Epithelial cell of esophagus (primary cell): ENCODE results near the gene AP1AR.
A peak's percentile ranks its signal among the peaks of the same experiment; 100 is the strongest.

Source experiments
- DNase-seq: peaks from one replicate; pipeline ENCODE4 v3.0.0; 2010; ENCODE audit warnings: low read depth
- H3K4me3 ChIP-seq: 2 replicates; pipeline ENCODE4 v1.5.1; 2011; ENCODE audit warnings: mild to moderate bottlenecking, low read length, control low read depth
- CTCF ChIP-seq: IDR thresholded peaks from 2 replicates; pipeline ENCODE4 v1.5.1; 2011; ENCODE audit warnings: low read depth, mild to moderate bottlenecking, low read length, control low read depth, inconsistent platforms; ENCODE audit not compliant: insufficient read depth; ENCODE audit errors: missing control alignments

The AP1AR gene

GRCh38 chr4:112210777-112211176, 20.8 kb upstream of the AP1AR start:
- no peak for TF ChIP-seq CTCF
- no peak overlapping the region for H3K4me3 ChIP-seq
- no peak for DNase-seq

GRCh38 chr4:112213091-112213490, 18.5 kb upstream of the AP1AR start:
- peak; percentile 63 for DNase-seq
- no peak overlapping the region for H3K4me3 ChIP-seq

GRCh38 chr4:112213856-112214255, 17.7 kb upstream of the AP1AR start:
- no peak for TF ChIP-seq CTCF
- DNase-seq, result peak; percentile 84
- no peak overlapping the region for H3K4me3 ChIP-seq

More at GRCh38 chr4:112213091-112213490, 18.5 kb upstream of the AP1AR start:
- no peak for TF ChIP-seq CTCF

- no peak overlapping the region for H3K4me3 ChIP-seq
- peak; percentile 50 for TF ChIP-seq CTCF
- peak; percentile 49 for DNase-seq
Observed at GRCh38 chr4:112214390-112215264, 17.0 kb upstream of the AP1AR start.

- H3K4me3 ChIP-seq, result no peak overlapping the region
- DNase-seq, result no peak
- TF ChIP-seq CTCF, result no peak
Observed at GRCh38 chr4:112219826-112220366, 11.7 kb upstream of the AP1AR start.

GRCh38 chr4:112222219-112222955, 9.2 kb upstream of the AP1AR start:
- no peak overlapping the region for H3K4me3 ChIP-seq
- DNase-seq, result no peak
- no peak for TF ChIP-seq CTCF
